Hematopoietic multipotent progenitor cell treated with erythropoietin and hydrocortisone succinate and interleukin-3 and kit ligand, for 17 days (in vitro differentiated cells): ENCODE data around the gene VENTX.
"Not testable (repeated sequence)": the region's sequence is repeated elsewhere in the genome, so short reads cannot be mapped to it uniquely, and the experiment has no call there.

Experiments
- DNase-seq: peaks from one replicate; pipeline ENCODE4 v3.0.0-alpha.2; 2015; ENCODE audit warnings: low spot score

VENTX gene

DNA sequence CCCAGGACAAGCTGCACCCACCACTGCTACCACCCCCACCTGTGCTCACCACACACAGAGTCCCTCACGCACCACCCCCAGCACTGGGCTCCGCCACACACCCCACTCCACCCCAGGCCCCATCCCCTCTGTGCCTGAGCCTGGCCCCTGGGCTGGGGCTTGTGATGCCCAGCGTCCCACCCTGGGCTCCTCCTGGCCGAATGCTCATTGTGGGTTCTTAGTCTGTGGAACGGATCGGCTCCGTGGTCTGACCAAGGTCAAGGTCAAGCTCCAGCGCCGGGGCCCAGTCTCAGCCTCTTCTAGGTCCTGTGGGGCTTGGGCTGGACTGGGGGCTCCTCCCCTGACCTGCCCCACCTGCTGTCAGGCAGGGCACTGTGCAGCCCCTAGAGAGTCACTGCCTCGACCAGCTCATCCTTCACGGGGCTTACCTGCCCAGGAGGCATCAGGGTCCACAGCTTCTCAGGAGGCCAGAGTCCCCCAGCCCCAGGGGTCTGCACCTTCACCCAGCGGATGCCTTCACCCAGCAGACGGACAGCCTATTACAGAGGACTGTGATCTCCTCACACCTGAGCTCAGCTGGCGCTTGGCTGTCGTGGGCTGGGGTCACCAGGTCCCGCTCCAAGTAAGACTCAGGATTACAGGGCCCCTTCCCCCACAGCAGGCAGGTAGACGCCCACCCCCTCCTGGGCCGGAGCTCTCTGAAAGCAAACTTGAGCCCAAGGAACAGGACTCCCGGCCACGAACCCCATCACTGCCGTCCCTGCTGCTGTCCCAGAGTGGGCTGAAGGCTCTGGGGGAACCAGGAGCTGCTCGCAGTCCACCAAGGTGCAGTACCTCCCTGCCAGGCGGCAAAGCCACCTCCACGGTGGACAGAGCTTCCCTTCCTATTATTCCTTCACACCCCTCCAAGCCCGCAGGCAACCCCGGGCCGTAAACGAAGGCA is 22.9 kb upstream of the VENTX start:
- no peak for DNase-seq

DNA sequence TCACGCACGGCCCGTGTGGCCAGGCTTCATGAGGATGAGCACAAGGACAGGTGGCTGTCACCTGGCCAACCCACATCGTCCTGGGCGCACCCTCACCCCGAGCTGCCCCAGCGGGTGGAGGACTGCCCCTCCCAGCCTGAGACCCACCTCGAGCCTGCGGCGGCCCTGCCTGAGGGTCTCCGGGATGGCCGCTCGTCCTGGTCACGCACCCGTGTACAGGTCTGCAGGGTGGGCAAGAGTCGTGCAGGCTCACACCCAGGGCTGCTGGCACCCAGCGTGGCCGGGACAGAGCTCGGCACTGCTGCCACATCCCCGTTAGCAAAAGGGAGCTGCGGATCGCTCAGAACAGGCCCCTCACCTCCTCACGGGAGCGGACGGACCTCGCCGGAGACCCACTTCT is 22.1 kb upstream of the VENTX start:
- no peak for DNase-seq

DNA sequence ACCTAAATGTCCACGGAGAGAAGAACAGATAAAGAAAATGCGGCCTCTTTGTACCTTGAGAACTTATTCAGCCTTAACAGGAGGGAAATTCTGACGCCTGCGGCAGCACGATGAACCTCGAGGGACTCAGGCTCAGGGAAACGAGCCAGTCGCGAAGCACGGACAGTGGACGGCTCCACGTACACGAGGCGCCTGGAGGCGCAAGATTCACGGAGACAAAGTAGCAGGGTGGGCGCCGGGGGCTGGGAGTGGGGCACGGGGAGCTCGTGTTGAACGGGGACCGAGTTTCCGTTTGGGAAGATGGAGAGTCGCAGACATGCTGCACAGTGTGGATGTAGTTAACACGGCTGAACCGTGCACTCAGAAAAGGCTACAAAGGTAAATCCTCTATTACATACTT is 20.9 kb upstream of the VENTX start:
- DNase-seq = no peak

DNA sequence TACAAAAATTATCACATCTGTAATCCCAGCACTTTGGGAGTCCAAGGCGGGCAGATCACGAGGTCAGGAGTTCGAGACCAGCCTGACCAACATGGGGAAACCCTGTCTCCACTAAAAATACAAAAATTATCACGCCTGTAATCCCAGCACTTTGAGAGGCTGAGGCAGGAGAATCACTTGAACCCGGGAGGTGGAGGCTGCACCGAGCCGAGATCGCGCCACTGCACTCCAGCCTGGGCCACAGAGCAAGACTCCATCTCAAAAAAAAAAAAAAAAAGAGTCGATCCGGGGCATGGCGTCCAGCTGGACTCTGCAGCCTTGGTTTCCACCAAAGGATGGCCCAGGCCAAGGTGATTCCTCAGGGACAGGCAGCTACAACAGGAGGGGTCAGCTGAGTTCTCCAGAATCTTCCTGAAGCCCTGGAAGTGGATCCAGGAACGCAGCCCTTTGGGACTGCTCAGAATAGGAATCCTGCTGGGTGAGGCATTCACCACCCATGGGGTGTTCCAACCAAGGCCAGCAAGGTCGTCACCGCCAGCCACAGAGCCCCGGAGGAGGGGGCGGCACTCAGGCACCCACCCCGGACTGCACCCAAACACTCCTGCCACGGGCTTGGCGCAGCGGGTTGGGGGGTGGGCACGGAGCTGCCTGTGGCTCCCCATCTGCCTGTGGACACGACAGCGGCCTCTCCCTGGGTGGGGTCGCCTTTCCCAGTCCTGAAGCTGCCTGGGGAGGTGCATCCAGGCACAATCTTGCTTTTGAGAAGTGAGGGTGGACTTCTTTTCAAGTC is 19.7 kb upstream of the VENTX start:
- no peak for DNase-seq

DNA sequence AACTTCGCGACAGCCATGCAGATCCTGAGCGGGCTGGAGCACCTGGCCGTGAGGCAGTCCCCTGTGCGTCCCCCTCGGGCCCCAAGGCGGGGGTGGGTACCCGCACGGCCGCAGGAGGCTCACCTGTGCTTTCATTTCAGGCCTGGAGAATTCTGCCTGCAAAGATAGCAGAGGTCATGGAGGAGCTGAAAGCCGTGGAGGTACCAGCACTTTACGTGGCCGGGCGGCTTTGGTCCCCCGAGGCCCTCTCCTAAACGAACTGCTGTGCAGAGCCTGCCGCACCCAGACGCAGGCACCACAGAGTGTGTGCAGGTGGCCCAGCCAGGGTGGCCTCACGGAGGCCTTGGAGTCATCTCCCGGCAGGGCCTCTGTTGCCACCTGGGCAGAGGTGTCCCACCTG is 18.8 kb upstream of the VENTX start:
- no peak for DNase-seq

DNA sequence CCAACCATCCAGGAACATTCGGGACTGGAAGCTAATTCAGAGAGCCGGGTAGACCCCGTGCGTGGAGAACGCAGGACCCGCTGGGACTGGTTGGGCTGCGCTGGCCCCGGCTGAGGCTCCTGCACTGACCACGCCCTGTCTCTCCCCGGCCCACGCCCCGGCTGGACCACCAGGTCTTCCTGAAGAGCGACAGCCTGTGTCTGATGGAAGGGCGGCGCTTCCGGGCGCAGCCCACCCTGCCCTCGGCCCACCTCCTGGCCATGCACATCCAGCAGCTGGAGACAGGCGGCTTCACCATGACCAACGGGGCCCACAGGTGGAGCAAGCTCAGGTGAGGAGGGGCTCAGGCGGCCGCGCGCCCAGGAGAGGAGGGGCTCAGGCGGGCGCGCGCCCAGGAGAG is 17.9 kb upstream of the VENTX start:
- DNase-seq = no peak

DNA sequence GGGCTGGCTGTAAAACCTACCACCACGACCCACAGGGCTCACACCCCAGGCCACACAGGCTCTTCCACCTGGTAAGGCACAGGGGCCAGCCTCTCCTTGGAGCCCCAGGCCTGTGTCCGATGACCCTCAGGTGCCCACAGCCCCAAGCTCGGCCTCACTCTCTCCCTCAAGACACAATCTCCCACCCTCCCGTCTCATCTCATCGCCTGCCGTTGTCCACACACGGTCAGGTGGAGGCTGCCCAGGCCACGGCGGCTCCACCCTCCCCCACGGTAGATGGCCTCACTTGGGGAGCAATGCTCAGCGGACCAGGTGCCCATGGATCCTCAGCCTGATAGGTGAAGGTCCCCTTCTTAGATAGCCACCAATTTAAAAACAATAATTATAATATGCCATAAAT is 16.3 kb upstream of the VENTX start:
- no peak for DNase-seq

DNA sequence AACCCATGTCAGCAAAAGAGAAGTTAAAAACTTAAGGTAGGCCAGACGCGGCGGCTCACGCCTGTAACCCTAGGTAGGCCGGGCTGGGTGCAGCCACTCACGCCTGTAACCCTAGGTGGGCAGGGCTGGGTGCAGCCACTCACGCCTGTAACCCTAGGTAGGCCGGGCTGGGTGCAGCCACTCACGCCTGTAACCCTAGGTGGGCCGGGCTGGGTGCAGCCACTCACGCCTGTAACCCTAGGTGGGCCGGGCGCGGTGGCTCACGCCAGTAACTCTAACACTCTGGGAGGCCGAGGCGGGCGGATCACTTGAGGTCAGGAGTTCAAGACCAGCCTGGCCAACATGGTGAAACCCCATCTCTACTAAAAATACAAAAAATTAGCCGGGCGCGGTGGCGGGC is 15.9 kb upstream of the VENTX start:
- DNase-seq = not testable (repeated sequence)

DNA sequence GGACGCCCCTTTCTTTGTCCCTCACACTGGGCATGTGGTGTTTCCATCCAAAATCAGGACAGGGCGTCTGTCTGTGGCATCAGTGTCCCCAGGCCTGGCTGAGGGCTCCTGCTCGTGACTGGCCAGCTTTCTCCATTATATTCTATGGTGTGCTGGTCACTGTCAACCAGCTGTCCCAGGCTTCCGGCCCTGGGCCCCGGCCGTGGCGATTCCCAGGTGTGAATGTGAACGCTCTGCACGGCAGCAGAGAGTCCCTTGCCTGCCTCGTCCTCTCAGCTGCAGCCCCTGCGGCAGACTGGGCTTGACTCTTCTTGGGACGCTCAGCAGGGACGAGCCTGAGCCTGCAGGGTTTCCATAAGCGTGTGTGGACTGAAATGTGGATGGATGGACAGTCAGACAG is 13.6 kb upstream of the VENTX start:
- no peak for DNase-seq

DNA sequence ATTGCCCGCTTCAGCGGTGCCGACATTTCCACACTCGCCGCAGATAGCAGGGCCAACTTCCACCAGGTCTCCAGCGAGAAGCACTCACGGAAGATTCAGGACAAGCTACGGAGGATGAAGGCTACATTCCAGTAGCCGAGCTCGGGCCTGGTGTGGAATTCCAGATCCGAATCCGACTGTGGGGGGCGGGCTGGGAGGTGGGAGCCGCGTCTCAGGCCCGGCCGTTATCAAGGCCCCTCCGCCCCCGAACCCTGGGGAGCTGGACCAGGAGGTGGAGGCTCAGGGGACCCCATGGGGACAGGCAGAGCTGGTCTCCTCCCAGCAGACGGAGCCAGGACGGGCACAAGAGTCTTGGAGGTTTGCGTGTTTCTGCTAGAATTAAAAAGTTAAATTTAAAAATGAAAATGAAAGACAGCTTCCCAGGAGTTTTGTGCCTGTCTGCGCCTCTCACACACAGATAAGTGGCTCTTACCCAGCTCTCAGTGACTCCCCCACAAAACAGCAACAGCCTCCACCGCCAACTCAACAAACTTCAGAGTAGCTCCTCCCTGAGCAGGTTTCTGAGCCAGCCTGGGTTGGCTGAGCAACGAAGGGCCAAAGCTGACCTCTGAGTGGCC is 12.8 kb upstream of the VENTX start:
- no peak for DNase-seq

DNA sequence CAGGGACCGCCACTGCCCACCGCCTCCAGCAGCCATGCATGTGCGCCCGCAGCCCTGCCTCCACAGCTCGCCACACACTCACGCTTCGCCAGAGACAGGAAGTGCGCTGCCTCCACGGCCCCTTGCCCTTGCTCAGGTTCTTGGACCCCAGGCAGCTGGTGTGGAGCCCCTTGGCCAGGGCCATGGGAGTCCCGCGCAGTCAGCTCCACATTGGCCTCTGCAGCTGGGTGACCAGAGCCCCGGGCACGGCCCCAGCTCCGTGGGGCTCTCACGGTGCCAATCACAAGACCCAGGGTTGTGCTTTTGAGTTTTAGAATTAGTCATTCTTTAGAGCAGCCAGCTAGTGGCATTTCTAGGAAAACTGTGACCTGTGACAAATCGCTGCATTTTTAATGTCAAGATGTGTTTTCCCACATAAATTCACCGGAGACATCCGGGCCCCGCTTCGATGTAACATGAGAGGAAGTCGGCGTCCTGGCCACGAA is 11.9 kb upstream of the VENTX start:
- no peak for DNase-seq

DNA sequence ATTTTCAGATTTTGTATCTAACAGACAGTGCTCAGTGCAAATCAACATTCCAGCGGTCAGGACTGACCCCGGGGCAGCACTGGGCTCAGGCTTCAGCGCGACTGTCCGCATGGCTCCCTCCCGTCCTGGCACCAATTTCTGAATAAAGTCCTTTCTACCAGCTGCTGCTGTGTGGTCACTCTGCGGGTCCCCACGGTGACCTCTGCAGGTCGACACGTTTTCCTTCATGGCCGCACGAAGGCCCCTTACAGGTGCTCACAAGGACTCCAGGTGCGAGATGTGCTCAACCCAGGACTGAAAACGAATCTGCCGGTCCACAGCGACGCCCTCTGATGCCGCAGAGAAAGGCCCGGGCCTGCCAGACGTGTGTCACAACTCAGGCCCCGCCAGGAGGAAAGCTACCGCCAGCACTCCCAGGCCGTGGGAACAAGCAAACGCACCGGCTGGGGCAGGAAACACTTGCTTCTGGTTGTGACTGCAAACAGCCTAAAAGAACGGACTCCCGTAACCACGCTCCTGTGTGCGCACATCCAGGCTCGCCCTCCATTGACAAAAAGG is 11.3 kb upstream of the VENTX start:
- no peak for DNase-seq

DNA sequence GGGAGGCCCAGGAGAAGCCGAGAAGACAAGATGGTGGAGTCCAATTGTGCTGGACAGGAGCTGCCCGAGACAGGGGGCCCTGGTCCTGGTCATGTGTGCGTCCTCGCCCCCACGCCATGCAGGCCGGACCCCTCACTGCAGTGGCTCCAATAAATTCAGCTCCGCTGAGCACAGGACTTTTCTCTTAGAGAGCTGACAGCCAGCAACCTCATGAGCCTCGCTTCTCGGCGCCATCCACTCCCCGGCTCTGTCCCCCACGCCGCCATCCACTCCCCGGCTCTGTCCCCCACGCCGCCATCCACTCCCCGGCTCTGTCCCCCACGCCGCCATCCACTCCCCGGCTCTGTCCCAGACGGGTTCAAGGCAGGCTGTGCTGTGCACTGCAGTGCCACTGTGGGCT is 10.4 kb upstream of the VENTX start:
- DNase-seq = no peak

DNA sequence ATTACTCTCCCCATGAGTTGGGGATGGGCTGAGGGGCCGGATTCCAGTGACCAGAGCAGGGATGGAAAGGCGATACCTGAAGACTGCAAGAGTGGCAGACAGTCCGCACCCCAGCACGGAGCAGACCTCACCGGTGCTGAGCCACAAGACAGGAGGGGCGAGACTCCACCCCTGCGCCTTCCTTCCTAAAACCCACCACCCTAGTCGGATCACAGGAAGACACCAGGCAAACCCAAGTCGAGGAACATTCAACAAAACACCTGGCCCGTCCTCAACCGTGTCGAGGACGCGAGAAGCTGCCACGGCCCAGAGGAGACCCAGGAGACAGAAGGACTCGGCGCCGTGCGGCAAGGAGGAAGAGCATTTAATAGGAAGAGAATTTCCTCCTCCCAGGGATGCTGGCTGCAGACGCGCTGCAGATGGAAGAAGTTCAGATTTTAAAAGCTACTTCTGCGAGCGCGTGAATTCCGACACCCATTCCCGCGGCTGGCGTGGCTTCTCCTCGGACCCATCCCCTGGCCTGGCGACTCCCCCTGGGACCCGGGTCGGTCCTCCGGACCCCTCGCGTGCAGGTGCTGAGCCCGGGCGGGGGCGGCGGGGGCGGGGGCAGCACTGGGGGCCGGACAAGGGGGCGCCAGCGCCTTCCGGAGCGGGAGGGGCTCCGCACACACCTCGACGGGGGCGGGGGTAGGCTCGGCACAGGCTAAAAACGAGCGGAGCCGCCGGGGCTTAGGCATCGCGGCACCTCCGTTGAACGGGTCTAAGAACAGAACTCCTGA is 8.2 kb upstream of the VENTX start:
- DNase-seq = no peak

DNA sequence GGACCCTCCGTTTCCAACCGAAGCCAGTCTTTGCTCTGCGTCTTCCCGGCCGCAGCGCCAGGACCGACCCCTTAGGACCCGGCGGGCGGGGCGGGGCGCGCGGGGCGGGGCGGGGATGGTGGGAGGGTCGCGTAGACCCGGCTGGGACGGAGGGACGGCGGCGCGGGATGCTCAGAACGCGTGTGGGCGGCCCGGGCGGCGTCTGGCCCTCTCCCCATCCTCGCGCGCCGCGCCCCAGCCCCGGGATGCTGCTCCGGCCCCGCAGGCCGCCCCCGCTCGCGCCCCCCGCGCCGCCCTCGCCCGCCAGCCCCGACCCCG is 7.7 kb upstream of the VENTX start, which contains the start of gene UTF1:
UTF1 (plus strand) TSS at position 174 of the 318 bp plus-strand sequence; CDS start at position 246, 72 bp downstream.
- DNase-seq = no peak

DNA sequence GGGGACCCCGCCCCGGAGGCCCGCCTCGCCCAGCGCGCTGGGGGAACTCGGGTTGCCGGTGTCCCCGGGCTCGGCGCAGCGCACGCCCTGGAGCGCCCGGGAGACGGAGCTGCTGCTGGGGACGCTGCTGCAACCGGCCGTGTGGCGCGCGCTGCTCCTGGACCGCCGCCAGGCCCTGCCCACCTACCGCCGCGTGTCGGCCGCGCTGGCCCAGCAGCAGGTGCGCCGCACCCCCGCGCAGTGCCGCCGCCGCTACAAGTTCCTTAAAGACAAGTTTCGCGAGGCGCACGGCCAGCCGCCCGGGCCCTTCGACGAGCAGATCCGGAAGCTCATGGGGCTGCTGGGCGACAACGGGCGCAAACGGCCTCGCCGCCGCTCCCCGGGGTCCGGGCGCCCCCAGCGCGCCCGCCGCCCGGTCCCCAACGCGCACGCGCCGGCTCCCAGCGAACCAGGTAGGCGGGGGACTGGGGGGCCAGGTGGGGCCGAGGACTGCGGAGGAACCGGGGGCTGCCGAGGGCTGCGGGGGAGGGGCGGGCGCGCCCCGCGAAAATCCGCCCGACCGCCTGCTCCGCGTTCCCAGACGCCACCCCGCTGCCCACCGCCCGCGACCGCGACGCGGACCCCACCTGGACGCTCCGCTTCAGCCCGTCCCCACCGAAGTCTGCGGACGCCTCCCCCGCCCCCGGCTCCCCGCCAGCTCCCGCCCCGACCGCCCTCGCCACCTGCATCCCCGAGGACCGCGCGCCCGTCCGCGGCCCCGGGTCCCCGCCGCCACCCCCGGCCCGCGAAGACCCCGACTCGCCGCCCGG is 7.1 kb upstream of the VENTX start:
- no peak for DNase-seq

DNA sequence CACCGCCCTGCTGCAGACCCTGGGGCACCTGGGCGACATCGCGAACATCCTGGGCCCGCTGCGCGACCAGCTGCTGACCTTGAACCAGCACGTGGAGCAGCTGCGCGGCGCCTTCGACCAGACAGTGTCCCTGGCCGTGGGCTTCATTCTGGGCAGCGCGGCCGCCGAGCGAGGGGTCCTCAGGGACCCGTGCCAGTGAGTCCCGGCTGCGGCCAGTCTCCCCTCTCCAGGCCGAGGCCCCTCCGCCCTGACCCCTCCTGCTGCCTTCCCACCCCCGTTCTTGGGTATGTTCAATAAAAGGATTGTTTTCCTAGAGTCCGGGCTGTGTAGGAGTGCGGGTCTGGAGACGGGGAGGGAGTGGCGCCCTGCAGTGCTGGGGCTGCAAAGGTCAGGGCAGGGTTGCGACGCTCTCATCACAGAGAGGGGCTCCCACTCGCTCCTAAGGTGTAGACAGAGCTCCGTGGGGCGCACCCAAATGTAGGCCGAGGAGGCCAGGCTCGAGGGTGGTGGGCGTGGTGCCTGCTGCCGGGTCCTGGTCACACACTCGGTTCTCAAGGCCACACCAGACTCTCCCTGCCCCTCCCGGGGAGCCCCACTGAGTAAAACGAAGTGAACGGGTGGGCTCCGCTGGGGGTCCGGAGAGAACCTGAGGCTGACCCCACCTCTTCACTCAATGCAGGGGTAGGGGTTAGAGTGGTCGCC is 6.3 kb upstream of the VENTX start:
- DNase-seq = no peak

DNA sequence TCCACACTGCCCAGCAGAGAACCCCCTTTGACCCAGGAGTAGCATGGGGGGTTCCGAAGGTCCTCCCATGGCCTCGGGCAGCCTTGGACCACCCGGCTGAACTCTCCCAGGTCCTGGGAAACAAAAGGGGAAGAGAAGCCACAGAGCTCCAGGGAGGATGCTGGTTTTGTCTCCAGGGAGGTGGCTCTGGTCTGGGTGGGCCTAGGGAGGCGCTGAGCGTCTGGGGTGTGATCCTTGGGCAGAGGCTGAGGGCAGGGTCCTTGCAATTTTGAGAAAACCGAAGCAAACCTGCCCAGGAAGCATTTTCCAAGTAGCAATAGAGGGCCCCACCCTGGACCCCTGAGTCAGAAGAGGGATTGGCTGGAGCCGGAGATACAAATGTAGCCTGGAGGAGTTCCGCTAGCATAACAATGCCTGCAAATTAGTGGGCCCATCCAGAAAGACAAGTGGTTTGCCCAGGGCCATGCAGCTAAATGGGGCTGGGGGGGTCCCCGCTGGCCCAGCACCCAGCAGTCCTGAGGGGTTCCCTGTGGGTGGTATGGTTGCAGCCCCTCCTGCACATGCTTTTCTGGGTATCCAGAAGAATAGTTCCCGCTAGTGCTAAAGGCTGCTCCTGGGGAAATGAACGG is 5.6 kb upstream of the VENTX start:
- no peak for DNase-seq

DNA sequence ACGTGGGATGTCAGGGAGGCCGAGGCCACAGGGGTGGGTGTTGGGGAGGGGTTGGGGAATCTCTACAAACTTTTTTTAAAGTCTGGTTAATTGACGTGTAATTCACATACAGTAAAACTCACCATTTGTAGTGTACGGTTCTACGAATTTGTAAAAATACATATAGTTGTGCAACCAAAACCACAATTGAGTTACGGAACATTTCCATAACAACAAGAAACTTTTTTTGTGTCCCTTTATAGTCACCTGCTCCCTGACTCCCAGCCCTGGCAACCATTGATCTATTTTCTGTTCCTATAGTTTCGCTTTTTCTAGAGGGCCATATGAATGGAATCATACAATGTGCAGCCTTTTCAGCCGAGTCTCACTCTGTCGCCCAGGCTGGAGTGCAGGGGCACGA is 2.9 kb upstream of the VENTX start:
- not testable (repeated sequence) for DNase-seq
